Neural cell (in vitro differentiated cells): ENCODE results near the gene CDC42BPB. TPM values are rescaled to one million over a fixed set of nuclear protein-coding genes. Genes with fewer than 3 reads are reported as not detected.

ENCODE experiments used
- H2AFZ ChIP-seq: fragments of 200-600, 300-800 bp; sonication (generic), shearing (Covaris generic); 2 replicates; pipeline ENCODE4 v1.6.0; 2014; ENCODE audit warnings: low read depth, mild to moderate bottlenecking, antibody characterized with exemption, low read length, moderate library complexity
- H3F3A ChIP-seq: fragments of 200-600 bp; shearing (Covaris generic); 2 replicates; pipeline ENCODE4 v1.6.1; 2016; ENCODE audit warnings: mild to moderate bottlenecking, moderate library complexity, mixed read lengths, antibody characterized with exemption, low read length; ENCODE audit not compliant: insufficient read depth, poor library complexity, severe bottlenecking
- H3K27ac ChIP-seq: fragments of 200-600, 300-800 bp; sonication (generic), shearing (Covaris generic); 2 replicates; pipeline ENCODE4 v1.5.1; 2014; ENCODE audit warnings: mild to moderate bottlenecking, low read length, moderate library complexity
- H3K27me3 ChIP-seq: fragments of 300-800, 200-600 bp; sonication (generic), shearing (Covaris generic); 2 replicates; pipeline ENCODE4 v1.6.0; 2014; ENCODE audit warnings: mild to moderate bottlenecking, low read depth, low read length, moderate library complexity; ENCODE audit not compliant: insufficient read depth
- H3K36me3 ChIP-seq: fragments of 300-800, 200-600 bp; sonication (generic), shearing (Covaris generic); 2 replicates; pipeline ENCODE4 v1.5.1; 2014; ENCODE audit warnings: mild to moderate bottlenecking, antibody characterized with exemption, low read length, moderate library complexity; ENCODE audit not compliant: insufficient read depth
- H3K4me2 ChIP-seq: fragments of 300-800, 200-600 bp; sonication (generic), shearing (Covaris generic); 2 replicates; pipeline ENCODE4 v1.6.0; 2014; ENCODE audit warnings: mild to moderate bottlenecking, low read length
- H3K4me3 ChIP-seq: fragments of 300-800, 200-600 bp; sonication (generic), shearing (Covaris generic); 2 replicates; pipeline ENCODE4 v1.5.1; 2014; ENCODE audit warnings: mild to moderate bottlenecking, low read length, moderate library complexity
- H3K79me2 ChIP-seq: fragments of 200-600 bp; shearing (Covaris generic); replicated peaks from 2 replicates; pipeline ENCODE4 v1.6.0; 2014; ENCODE audit warnings: mild to moderate bottlenecking, low read length, moderate library complexity; ENCODE audit not compliant: insufficient read depth
- H3K9ac ChIP-seq: fragments of 300-800, 200-600 bp; sonication (generic), shearing (Covaris generic); 2 replicates; pipeline ENCODE4 v1.6.1; 2016; ENCODE audit warnings: mild to moderate bottlenecking, low read length, mixed read lengths
- H3K9me2 ChIP-seq: fragments of 200-600 bp; shearing (Covaris generic); 2 replicates; pipeline ENCODE4 v1.6.1; 2016; ENCODE audit warnings: mild to moderate bottlenecking, low read length, mixed read lengths; ENCODE audit not compliant: insufficient read depth
- H3K9me3 ChIP-seq: fragments of 200-600, 300-800 bp; sonication (generic), shearing (Covaris generic); 2 replicates; pipeline ENCODE4 v1.6.1; 2016; ENCODE audit warnings: mild to moderate bottlenecking, mixed run types, low read length, moderate library complexity, mixed read lengths
- H4K20me1 ChIP-seq: fragments of 200-600 bp; shearing (Covaris generic); 2 replicates; pipeline ENCODE4 v1.6.1; 2016; ENCODE audit warnings: mild to moderate bottlenecking, mixed run types; ENCODE audit not compliant: insufficient read depth
- EP300 ChIP-seq: fragments of 450-650 bp; conservative IDR thresholded peaks from 2 replicates; pipeline ENCODE4 v1.6.1; 2014; ENCODE audit warnings: antibody characterized with exemption, mild to moderate bottlenecking, moderate library complexity; ENCODE audit not compliant: poor library complexity, severe bottlenecking
- EZH2 ChIP-seq: fragments of 200-600, 300-800 bp; shearing (Covaris generic), sonication (generic); IDR thresholded peaks from 2 replicates; pipeline ENCODE4 v1.6.1; 2014; ENCODE audit warnings: antibody characterized with exemption, low read length, borderline replicate concordance, mild to moderate bottlenecking; ENCODE audit not compliant: insufficient read depth, poor library complexity, severe bottlenecking
- MXI1 ChIP-seq: fragments of 450-650 bp; conservative IDR thresholded peaks from 2 replicates; pipeline ENCODE4 v1.6.1; 2014; ENCODE audit warnings: antibody characterized with exemption, mild to moderate bottlenecking; ENCODE audit not compliant: poor library complexity, severe bottlenecking
- POLR2AphosphoS5 ChIP-seq: IDR thresholded peaks from 2 replicates; pipeline ENCODE4 v1.6.1; 2012
- RAD21 ChIP-seq: fragments of 450-650 bp; conservative IDR thresholded peaks from 2 replicates; pipeline ENCODE4 v1.6.1; 2014; ENCODE audit warnings: antibody characterized with exemption, mild to moderate bottlenecking, moderate library complexity
- SMC3 ChIP-seq: fragments of 450-650 bp; conservative IDR thresholded peaks from 2 replicates; pipeline ENCODE4 v1.6.1; 2014; ENCODE audit warnings: antibody characterized with exemption, mild to moderate bottlenecking, moderate library complexity; ENCODE audit not compliant: poor library complexity
- TAF1 ChIP-seq: IDR thresholded peaks from 2 replicates; pipeline ENCODE4 v1.6.1; 2012; ENCODE audit warnings: low read depth
- polyA plus RNA-seq: library from polyadenylated mRNA; depleted of rRNA; stranded (reverse); fragments of >200 nt; gene quantifications from 2 replicates; pipeline ENCODE4 v1.2.3, GENCODE V29; 2014
- TF ChIP-seq, protein P1 (sequence below): IDR thresholded peaks from 2 replicates; pipeline ENCODE4 v1.6.1; 2012; ENCODE audit warnings: borderline replicate concordance
- TF ChIP-seq, protein P2 (sequence below): fragments of 450-650 bp; IDR thresholded peaks from 2 replicates; pipeline ENCODE4 v1.5.1; 2014; ENCODE audit warnings: antibody characterized with exemption, mild to moderate bottlenecking, moderate library complexity; ENCODE audit not compliant: poor library complexity, severe bottlenecking

The CDC42BPB gene
- polyA plus RNA-seq, 1 donor from 2014 or later, result 43.8 TPM

DNA sequence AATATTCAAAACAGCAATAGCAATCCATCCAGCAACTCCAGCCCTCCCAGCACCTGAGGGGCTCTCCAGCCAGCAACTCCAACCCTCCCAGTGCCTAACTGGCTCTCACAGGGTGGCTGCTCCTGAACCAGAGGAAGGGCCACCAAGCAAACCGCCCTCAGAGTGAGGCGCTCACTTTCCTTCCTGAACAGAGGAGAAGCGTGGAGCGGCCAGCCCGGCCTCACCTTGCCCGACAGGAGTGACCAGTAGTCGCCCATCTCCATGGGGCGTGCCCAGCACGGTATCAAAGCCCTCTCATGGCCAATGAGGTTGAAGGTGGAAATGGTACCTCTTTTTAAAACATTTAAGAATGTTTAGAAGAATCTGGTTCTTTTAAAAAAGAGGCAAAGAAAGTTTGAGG lies 27.4 kb downstream of the CDC42BPB start:
- Histone ChIP-seq H3K9me3 (no peaks in the 10 kb centered on the region), H3K4me2 (no peak overlapping the region), H3K9me2 (no peaks in the 10 kb centered on the region), H3K9ac (no peak overlapping the region), H3K36me3 (no peaks in the 10 kb centered on the region), H4K20me1 (no peaks in the 10 kb centered on the region), H3K79me2 (peaks cover 26% of the 10 kb centered on the region), H3K4me3 (no peak overlapping the region), H3K27me3 (no peaks in the 10 kb centered on the region), H3K27ac (no peak overlapping the region), H3F3A (no peaks in the 10 kb centered on the region), H2AFZ (no peak overlapping the region)
- no peak for TF ChIP-seq EP300
- TF ChIP-seq TAF1, result no peak
- TF ChIP-seq, protein P1, sequence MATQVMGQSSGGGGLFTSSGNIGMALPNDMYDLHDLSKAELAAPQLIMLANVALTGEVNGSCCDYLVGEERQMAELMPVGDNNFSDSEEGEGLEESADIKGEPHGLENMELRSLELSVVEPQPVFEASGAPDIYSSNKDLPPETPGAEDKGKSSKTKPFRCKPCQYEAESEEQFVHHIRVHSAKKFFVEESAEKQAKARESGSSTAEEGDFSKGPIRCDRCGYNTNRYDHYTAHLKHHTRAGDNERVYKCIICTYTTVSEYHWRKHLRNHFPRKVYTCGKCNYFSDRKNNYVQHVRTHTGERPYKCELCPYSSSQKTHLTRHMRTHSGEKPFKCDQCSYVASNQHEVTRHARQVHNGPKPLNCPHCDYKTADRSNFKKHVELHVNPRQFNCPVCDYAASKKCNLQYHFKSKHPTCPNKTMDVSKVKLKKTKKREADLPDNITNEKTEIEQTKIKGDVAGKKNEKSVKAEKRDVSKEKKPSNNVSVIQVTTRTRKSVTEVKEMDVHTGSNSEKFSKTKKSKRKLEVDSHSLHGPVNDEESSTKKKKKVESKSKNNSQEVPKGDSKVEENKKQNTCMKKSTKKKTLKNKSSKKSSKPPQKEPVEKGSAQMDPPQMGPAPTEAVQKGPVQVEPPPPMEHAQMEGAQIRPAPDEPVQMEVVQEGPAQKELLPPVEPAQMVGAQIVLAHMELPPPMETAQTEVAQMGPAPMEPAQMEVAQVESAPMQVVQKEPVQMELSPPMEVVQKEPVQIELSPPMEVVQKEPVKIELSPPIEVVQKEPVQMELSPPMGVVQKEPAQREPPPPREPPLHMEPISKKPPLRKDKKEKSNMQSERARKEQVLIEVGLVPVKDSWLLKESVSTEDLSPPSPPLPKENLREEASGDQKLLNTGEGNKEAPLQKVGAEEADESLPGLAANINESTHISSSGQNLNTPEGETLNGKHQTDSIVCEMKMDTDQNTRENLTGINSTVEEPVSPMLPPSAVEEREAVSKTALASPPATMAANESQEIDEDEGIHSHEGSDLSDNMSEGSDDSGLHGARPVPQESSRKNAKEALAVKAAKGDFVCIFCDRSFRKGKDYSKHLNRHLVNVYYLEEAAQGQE, result no peak
- no peak for TF ChIP-seq RAD21
- no peak for TF ChIP-seq POLR2AphosphoS5
- no peak for TF ChIP-seq SMC3
- TF ChIP-seq, protein P2, sequence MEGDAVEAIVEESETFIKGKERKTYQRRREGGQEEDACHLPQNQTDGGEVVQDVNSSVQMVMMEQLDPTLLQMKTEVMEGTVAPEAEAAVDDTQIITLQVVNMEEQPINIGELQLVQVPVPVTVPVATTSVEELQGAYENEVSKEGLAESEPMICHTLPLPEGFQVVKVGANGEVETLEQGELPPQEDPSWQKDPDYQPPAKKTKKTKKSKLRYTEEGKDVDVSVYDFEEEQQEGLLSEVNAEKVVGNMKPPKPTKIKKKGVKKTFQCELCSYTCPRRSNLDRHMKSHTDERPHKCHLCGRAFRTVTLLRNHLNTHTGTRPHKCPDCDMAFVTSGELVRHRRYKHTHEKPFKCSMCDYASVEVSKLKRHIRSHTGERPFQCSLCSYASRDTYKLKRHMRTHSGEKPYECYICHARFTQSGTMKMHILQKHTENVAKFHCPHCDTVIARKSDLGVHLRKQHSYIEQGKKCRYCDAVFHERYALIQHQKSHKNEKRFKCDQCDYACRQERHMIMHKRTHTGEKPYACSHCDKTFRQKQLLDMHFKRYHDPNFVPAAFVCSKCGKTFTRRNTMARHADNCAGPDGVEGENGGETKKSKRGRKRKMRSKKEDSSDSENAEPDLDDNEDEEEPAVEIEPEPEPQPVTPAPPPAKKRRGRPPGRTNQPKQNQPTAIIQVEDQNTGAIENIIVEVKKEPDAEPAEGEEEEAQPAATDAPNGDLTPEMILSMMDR, result no peak
- no peak for TF ChIP-seq EZH2

DNA sequence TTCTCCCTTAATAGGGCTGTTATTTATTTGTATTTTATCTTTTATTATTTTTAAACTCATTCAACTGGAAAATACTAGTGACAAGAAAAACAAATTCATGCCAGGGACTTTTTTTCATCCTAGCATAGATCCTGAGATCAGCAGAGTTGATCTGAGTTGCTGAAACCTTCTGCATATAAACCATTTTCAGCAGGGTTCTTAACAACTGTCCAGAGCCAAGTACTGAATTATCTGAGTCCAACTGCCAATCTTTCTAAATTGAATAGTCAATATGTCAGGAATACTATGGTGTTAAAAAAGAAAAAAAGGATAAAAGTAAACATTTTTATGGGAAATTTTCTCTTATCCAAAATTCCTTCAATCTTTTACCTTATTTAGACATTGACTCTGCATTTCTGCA lies 28.6 kb downstream of the CDC42BPB start:
- peaks cover 21% of the 10 kb centered on the region for H3K79me2 ChIP-seq
- TF ChIP-seq, protein P2, result no peak
- TF ChIP-seq EP300 (no peak), TAF1 (no peak), RAD21 (no peak), SMC3 (no peak), MXI1 (no peak), POLR2AphosphoS5 (no peak), EZH2 (no peak)
- TF ChIP-seq, protein P1, result no peak
- no peaks in the 10 kb centered on the region for H3K9me2 ChIP-seq
- no peaks in the 10 kb centered on the region for H3K36me3 ChIP-seq
- H3K4me3 ChIP-seq, result no peak overlapping the region
- H3K9me3 ChIP-seq, result no peaks in the 10 kb centered on the region
- no peaks in the 10 kb centered on the region for H3K27me3 ChIP-seq
- no peaks in the 10 kb centered on the region for H4K20me1 ChIP-seq
- no peak overlapping the region for H2AFZ ChIP-seq
- H3K9ac ChIP-seq, result no peak overlapping the region
- H3F3A ChIP-seq, result no peaks in the 10 kb centered on the region
- H3K4me2 ChIP-seq, result no peak overlapping the region
- H3K27ac ChIP-seq, result no peak overlapping the region
